Measurements from ENCODE around the gene DLG4.
A peak's percentile ranks its signal among the peaks of the same experiment; 100 is the strongest.

The DLG4 gene

DNA sequence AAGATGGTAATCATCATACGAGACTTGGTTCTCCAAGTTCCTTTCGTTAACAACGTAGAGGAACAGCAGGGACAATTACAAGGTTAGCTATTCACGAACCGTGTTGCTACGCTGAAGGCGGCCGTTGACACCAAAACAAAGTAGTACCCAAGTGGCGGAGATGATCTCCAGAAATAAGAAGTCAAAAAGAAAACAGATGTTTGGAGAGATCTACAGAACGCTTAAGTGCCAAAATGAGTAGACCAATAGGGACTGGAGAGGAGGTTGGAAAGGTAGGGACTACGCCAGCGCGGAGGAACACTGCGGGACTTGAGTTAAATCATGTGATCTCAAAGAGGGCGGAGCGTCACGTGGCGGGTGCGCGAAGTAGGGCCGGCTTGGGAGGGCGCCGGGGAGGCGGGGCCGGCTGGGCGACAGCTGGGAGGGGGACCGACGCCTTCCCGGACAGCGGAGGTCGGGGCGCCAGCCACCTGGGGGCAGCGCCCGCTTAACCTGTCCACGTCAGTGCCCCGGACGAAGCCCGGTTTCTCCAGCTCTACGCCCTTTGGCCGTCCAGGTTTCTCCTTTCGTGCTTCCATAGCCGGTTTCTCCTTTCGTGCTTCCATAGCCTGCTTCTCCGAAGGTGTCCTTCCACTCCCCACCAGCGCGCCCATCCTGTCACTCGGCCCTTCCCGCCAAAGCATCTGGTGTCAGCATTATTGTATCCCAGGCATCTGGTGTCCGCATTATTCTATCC lies 23.2 kb upstream of the DLG4 start (continued):
- no peak; the same call in 1 of the 2 replicates for TF ChIP-seq ZNF121 (tag by site-specific recombination; IDR thresholded peaks at IDR 0.05)
- peak; percentile 39; the same call in 1 of the 2 replicates for TF ChIP-seq SCRT2 (tag by site-specific recombination; IDR thresholded peaks at IDR 0.05)
- peak; percentile 100 for TF ChIP-seq KLF16 (tag by site-specific recombination; IDR thresholded peaks at IDR 0.05)
- TF ChIP-seq EGR2 (tag by site-specific recombination; IDR thresholded peaks at IDR 0.05; ENCODE audit: low read depth): peak; percentile 89
- no peak for TF ChIP-seq ZNF433 (tag by site-specific recombination; IDR thresholded peaks at IDR 0.05; ENCODE audit: low read depth)
- TF ChIP-seq, protein P1, sequence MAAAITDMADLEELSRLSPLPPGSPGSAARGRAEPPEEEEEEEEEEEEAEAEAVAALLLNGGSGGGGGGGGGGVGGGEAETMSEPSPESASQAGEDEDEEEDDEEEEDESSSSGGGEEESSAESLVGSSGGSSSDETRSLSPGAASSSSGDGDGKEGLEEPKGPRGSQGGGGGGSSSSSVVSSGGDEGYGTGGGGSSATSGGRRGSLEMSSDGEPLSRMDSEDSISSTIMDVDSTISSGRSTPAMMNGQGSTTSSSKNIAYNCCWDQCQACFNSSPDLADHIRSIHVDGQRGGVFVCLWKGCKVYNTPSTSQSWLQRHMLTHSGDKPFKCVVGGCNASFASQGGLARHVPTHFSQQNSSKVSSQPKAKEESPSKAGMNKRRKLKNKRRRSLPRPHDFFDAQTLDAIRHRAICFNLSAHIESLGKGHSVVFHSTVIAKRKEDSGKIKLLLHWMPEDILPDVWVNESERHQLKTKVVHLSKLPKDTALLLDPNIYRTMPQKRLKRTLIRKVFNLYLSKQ (tag by site-specific recombination; IDR thresholded peaks at IDR 0.05; ENCODE audit: borderline replicate concordance): no peak
- no peak for TF ChIP-seq ZNF701 (tag by site-specific recombination; IDR thresholded peaks at IDR 0.05)
- no peak for TF ChIP-seq ZNF302 (tag by site-specific recombination; IDR thresholded peaks at IDR 0.05; ENCODE audit: low read depth)
- TF ChIP-seq, protein P2, sequence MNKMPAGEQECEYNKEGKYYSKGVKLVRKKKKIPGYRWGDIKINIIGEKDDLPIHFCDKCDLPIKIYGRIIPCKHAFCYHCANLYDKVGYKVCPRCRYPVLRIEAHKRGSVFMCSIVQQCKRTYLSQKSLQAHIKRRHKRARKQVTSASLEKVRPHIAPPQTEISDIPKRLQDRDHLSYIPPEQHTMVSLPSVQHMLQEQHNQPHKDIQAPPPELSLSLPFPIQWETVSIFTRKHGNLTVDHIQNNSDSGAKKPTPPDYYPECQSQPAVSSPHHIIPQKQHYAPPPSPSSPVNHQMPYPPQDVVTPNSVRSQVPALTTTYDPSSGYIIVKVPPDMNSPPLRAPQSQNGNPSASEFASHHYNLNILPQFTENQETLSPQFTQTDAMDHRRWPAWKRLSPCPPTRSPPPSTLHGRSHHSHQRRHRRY (tag by site-specific recombination; IDR thresholded peaks at IDR 0.05): peak; percentile 91
- peak; percentile 56; the same call in 1 of the 2 replicates for TF ChIP-seq ZNF623 (tag by site-specific recombination; IDR thresholded peaks at IDR 0.05)
- TF ChIP-seq KLF7 (tag by site-specific recombination; IDR thresholded peaks at IDR 0.05; ENCODE audit: borderline replicate concordance): peak; percentile 98
- TF ChIP-seq ZNF266 (tag by site-specific recombination; IDR thresholded peaks at IDR 0.05; ENCODE audit: low read depth): no peak; the same call in 1 of the 2 replicates
- TF ChIP-seq ZNF837 (tag by site-specific recombination; IDR thresholded peaks at IDR 0.05): peak; percentile 56; the same call in 1 of the 2 replicates
- peak; percentile 99 for TF ChIP-seq ZNF600 (tag by site-specific recombination; IDR thresholded peaks at IDR 0.05)
- 0 out of 2 replicates have a peak, but pooled peaks have one; percentile 17 for TF ChIP-seq BCL11B (tag by site-specific recombination; IDR thresholded peaks at IDR 0.05; ENCODE audit: low read depth)
- TF ChIP-seq IKZF3 (tag by site-specific recombination; IDR thresholded peaks at IDR 0.05): peak; percentile 60; the same call in 1 of the 2 replicates
- TF ChIP-seq ZNF394 (tag by site-specific recombination; IDR thresholded peaks at IDR 0.05; ENCODE audit: borderline replicate concordance): peak; percentile 80
- TF ChIP-seq ZNF792 (tag by site-specific recombination; IDR thresholded peaks at IDR 0.05): no peak
- TF ChIP-seq SALL2 (tag by site-specific recombination; IDR thresholded peaks at IDR 0.05; ENCODE audit: borderline replicate concordance): no peak; the same call in 1 of the 2 replicates
- TF ChIP-seq, protein P3, sequence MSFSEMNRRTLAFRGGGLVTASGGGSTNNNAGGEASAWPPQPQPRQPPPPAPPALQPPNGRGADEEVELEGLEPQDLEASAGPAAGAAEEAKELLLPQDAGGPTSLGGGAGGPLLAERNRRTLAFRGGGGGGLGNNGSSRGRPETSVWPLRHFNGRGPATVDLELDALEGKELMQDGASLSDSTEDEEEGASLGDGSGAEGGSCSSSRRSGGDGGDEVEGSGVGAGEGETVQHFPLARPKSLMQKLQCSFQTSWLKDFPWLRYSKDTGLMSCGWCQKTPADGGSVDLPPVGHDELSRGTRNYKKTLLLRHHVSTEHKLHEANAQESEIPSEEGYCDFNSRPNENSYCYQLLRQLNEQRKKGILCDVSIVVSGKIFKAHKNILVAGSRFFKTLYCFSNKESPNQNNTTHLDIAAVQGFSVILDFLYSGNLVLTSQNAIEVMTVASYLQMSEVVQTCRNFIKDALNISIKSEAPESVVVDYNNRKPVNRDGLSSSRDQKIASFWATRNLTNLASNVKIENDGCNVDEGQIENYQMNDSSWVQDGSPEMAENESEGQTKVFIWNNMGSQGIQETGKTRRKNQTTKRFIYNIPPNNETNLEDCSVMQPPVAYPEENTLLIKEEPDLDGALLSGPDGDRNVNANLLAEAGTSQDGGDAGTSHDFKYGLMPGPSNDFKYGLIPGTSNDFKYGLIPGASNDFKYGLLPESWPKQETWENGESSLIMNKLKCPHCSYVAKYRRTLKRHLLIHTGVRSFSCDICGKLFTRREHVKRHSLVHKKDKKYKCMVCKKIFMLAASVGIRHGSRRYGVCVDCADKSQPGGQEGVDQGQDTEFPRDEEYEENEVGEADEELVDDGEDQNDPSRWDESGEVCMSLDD (tag by site-specific recombination; IDR thresholded peaks at IDR 0.05): peak; percentile 88
- TF ChIP-seq ZBTB20 (tag by site-specific recombination; IDR thresholded peaks at IDR 0.05): peak; percentile 54
- 0 out of 2 replicates have a peak, but pooled peaks have one; percentile 43 for TF ChIP-seq ZNF10 (tag by site-specific recombination; IDR thresholded peaks at IDR 0.05)
- TF ChIP-seq, protein P4, sequence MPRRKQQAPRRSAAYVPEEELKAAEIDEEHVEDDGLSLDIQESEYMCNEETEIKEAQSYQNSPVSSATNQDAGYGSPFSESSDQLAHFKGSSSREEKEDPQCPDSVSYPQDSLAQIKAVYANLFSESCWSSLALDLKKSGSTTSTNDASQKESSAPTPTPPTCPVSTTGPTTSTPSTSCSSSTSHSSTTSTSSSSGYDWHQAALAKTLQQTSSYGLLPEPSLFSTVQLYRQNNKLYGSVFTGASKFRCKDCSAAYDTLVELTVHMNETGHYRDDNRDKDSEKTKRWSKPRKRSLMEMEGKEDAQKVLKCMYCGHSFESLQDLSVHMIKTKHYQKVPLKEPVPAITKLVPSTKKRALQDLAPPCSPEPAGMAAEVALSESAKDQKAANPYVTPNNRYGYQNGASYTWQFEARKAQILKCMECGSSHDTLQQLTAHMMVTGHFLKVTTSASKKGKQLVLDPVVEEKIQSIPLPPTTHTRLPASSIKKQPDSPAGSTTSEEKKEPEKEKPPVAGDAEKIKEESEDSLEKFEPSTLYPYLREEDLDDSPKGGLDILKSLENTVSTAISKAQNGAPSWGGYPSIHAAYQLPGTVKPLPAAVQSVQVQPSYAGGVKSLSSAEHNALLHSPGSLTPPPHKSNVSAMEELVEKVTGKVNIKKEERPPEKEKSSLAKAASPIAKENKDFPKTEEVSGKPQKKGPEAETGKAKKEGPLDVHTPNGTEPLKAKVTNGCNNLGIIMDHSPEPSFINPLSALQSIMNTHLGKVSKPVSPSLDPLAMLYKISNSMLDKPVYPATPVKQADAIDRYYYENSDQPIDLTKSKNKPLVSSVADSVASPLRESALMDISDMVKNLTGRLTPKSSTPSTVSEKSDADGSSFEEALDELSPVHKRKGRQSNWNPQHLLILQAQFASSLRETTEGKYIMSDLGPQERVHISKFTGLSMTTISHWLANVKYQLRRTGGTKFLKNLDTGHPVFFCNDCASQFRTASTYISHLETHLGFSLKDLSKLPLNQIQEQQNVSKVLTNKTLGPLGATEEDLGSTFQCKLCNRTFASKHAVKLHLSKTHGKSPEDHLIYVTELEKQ (tag by site-specific recombination; IDR thresholded peaks at IDR 0.05; ENCODE audit: borderline replicate concordance): peak; percentile 95
- TF ChIP-seq ZNF768 (tag by site-specific recombination; IDR thresholded peaks at IDR 0.05): no peak
- TF ChIP-seq ZNF292 (tag by site-specific recombination; IDR thresholded peaks at IDR 0.05; ENCODE audit: borderline replicate concordance, low read depth): no peak
- peak; percentile 48 for TF ChIP-seq FEZF1 (tag by site-specific recombination; IDR thresholded peaks at IDR 0.05)
- TF ChIP-seq, protein P5, sequence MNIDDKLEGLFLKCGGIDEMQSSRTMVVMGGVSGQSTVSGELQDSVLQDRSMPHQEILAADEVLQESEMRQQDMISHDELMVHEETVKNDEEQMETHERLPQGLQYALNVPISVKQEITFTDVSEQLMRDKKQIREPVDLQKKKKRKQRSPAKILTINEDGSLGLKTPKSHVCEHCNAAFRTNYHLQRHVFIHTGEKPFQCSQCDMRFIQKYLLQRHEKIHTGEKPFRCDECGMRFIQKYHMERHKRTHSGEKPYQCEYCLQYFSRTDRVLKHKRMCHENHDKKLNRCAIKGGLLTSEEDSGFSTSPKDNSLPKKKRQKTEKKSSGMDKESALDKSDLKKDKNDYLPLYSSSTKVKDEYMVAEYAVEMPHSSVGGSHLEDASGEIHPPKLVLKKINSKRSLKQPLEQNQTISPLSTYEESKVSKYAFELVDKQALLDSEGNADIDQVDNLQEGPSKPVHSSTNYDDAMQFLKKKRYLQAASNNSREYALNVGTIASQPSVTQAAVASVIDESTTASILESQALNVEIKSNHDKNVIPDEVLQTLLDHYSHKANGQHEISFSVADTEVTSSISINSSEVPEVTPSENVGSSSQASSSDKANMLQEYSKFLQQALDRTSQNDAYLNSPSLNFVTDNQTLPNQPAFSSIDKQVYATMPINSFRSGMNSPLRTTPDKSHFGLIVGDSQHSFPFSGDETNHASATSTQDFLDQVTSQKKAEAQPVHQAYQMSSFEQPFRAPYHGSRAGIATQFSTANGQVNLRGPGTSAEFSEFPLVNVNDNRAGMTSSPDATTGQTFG (tag by site-specific recombination; IDR thresholded peaks at IDR 0.05; ENCODE audit: borderline replicate concordance): peak; percentile 79
- TF ChIP-seq ZNF501 (tag by site-specific recombination; IDR thresholded peaks at IDR 0.05): peak; percentile 94

Data from HEK293 (cell line).